ENCODE measurements around the gene ARFGEF3.

ARFGEF3 gene

DNA sequence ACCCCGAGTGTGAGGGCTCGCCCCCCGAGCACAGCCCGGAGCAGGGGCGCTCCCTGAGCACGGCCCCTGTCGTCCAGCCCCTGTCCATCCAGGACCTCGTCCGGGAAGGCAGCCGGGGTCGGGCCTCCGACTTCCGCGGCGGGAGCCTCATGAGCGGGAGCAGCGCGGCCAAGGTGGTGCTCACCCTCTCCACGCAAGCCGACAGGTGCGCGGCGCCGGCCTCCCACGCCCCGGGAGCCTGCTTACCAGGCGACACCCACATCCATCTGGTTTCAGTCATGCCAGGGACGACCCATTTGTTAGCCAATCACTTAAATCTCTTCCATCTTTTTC lies 130.1 kb downstream of the ARFGEF3 start (continued):
- TF ChIP-seq, protein P1, sequence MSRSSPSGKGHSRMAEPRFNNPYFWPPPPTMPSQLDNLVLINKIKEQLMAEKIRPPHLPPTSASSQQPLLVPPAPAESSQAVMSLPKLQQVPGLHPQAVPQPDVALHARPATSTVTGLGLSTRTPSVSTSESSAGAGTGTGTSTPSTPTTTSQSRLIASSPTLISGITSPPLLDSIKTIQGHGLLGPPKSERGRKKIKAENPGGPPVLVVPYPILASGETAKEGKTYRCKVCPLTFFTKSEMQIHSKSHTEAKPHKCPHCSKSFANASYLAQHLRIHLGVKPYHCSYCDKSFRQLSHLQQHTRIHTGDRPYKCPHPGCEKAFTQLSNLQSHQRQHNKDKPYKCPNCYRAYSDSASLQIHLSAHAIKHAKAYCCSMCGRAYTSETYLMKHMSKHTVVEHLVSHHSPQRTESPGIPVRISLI (tag by site-specific recombination; IDR thresholded peaks at IDR 0.05), result no peak
- no peak for TF ChIP-seq KLF8 (tag by site-specific recombination; IDR thresholded peaks at IDR 0.05)
- no peak for TF ChIP-seq IKZF3 (tag by site-specific recombination; IDR thresholded peaks at IDR 0.05)
- no peak for TF ChIP-seq ZNF658 (tag by site-specific recombination; IDR thresholded peaks at IDR 0.05)
- TF ChIP-seq ZNF121 (tag by site-specific recombination; IDR thresholded peaks at IDR 0.05), result no peak
- no peak for TF ChIP-seq SP3 (tag by site-specific recombination; IDR thresholded peaks at IDR 0.05)
- no peak for TF ChIP-seq ZNF341 (tag by site-specific recombination; IDR thresholded peaks at IDR 0.05; ENCODE audit: low read depth)
- TF ChIP-seq ZNF239 (tag by site-specific recombination; IDR thresholded peaks at IDR 0.05), result no peak
- TF ChIP-seq ZNF423 (tag by site-specific recombination; IDR thresholded peaks at IDR 0.05), result no peak
- no peak for TF ChIP-seq KLF1 (tag by site-specific recombination; IDR thresholded peaks at IDR 0.05)
- TF ChIP-seq YY1 (tag by site-specific recombination; IDR thresholded peaks at IDR 0.05), result no peak
- no peak for TF ChIP-seq BCL11A (tag by site-specific recombination; IDR thresholded peaks at IDR 0.05; ENCODE audit: low read depth)

DNA sequence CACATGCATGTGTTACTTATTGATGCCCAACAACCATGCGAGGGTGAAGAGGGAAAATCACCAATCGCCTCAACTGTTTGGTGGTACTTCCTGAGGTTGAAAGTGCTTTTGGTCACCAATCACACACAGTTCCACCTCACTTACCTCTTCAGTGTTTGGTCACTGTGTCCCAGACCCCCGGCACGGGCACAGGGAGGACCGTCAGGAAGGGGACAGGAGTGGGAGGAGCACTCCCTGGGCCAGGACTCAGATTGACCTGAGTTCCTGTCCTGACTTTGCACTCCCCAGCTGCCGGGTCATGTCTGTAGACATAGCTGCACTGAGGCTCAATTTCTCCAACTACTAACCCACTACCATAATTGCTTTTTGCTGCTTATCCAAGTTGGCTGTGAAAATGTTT lies 130.7 kb downstream of the ARFGEF3 start:
- TF ChIP-seq ZNF514 (tag by site-specific recombination; IDR thresholded peaks at IDR 0.05) (no peak), ZFP41 (tag by site-specific recombination; IDR thresholded peaks at IDR 0.05; ENCODE audit: borderline replicate concordance) (no peak), ZNF843 (tag by site-specific recombination; IDR thresholded peaks at IDR 0.05) (no peak), ZNF473 (tag by site-specific recombination; IDR thresholded peaks at IDR 0.05) (no peak), YY2 (tag by site-specific recombination; IDR thresholded peaks at IDR 0.05) (no peak), GLIS2 (tag by site-specific recombination; IDR thresholded peaks at IDR 0.05) (no peak)
- TF ChIP-seq, protein P2, sequence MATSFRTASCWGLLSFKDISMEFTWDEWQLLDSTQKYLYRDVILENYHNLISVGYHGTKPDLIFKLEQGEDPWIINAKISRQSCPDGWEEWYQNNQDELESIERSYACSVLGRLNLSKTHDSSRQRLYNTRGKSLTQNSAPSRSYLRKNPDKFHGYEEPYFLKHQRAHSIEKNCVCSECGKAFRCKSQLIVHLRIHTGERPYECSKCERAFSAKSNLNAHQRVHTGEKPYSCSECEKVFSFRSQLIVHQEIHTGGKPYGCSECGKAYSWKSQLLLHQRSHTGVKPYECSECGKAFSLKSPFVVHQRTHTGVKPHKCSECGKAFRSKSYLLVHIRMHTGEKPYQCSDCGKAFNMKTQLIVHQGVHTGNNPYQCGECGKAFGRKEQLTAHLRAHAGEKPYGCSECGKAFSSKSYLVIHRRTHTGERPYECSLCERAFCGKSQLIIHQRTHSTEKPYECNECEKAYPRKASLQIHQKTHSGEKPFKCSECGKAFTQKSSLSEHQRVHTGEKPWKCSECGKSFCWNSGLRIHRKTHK (tag by site-specific recombination; IDR thresholded peaks at IDR 0.05), result no peak
- TF ChIP-seq, protein P3, sequence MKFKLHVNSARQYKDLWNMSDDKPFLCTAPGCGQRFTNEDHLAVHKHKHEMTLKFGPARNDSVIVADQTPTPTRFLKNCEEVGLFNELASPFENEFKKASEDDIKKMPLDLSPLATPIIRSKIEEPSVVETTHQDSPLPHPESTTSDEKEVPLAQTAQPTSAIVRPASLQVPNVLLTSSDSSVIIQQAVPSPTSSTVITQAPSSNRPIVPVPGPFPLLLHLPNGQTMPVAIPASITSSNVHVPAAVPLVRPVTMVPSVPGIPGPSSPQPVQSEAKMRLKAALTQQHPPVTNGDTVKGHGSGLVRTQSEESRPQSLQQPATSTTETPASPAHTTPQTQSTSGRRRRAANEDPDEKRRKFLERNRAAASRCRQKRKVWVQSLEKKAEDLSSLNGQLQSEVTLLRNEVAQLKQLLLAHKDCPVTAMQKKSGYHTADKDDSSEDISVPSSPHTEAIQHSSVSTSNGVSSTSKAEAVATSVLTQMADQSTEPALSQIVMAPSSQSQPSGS (tag by site-specific recombination; IDR thresholded peaks at IDR 0.05; ENCODE audit: low read depth), result no peak
- TF ChIP-seq, protein P4, sequence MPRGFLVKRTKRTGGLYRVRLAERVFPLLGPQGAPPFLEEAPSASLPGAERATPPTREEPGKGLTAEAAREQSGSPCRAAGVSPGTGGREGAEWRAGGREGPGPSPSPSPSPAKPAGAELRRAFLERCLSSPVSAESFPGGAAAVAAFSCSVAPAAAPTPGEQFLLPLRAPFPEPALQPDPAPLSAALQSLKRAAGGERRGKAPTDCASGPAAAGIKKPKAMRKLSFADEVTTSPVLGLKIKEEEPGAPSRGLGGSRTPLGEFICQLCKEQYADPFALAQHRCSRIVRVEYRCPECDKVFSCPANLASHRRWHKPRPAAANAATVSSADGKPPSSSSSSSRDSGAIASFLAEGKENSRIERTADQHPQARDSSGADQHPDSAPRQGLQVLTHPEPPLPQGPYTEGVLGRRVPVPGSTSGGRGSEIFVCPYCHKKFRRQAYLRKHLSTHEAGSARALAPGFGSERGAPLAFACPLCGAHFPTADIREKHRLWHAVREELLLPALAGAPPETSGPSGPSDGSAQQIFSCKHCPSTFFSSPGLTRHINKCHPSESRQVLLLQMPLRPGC (tag by site-specific recombination; IDR thresholded peaks at IDR 0.05), result no peak
- TF ChIP-seq, protein P5, sequence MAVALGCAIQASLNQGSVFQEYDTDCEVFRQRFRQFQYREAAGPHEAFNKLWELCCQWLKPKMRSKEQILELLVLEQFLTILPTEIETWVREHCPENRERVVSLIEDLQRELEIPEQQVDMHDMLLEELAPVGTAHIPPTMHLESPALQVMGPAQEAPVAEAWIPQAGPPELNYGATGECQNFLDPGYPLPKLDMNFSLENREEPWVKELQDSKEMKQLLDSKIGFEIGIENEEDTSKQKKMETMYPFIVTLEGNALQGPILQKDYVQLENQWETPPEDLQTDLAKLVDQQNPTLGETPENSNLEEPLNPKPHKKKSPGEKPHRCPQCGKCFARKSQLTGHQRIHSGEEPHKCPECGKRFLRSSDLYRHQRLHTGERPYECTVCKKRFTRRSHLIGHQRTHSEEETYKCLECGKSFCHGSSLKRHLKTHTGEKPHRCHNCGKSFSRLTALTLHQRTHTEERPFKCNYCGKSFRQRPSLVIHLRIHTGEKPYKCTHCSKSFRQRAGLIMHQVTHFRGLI (tag by site-specific recombination; IDR thresholded peaks at IDR 0.05), result no peak
- CTCF ChIA-PET, result interaction anchor here (0.9 kb wide), 1 partner anchor 16 kb away, joined by 3 read pairs; no protein-coding TSS in a partner anchor

More for the DNA sequence above, 130.7 kb downstream of the ARFGEF3 start:
- no peak overlapping the region for H3K27ac ChIP-seq (ENCODE audit: extremely low read depth, low read depth, low read length)
- peaks cover 0 to 61% of the 10 kb centered on the region in 2 experiments; a peak in 2 of 3 replicates for H3K36me3 ChIP-seq (ENCODE audit: control insufficient read depth in 2 of 2, insufficient read depth in 1 of 2, low read length in 2 of 2)
- no peak overlapping the region for H3K4me3 ChIP-seq (ENCODE audit: low read depth, low read length)
- H3K4me1 ChIP-seq (ENCODE audit: control insufficient read depth, insufficient read depth, low read length), result no peaks in the 10 kb centered on the region
- POLR2A ChIA-PET, result no interaction called here
- H3K9me3 ChIP-seq (ENCODE audit: control insufficient read depth, insufficient read depth, low read depth, low read length), result no peaks in the 10 kb centered on the region
